NCI-H774 (cell line): ENCODE results near the gene POLR3E.
"Not testable (repeated sequence)": the region's sequence is repeated elsewhere in the genome, so short reads cannot be mapped to it uniquely, and the experiment has no call there.

ENCODE experiments used
- DNase-seq: peaks from one replicate; lab custom pipeline; 2025; lab: John Stamatoyannopoulos, UW

The POLR3E gene

GRCh38 chr16:22335668-22336246 lies 38.5 kb downstream of the POLR3E start:
- no peak for DNase-seq

- no peak for DNase-seq
These were observed 39.4 kb downstream of the POLR3E start for GRCh38 chr16:22336581-22336980.

GRCh38 chr16:22337045-22337444 lies 39.8 kb downstream of the POLR3E start:
- no peak for DNase-seq

- DNase-seq = no peak
These were observed 40.8 kb downstream of the POLR3E start for GRCh38 chr16:22337849-22338635.

GRCh38 chr16:22340945-22341344 lies 43.7 kb downstream of the POLR3E start:
- DNase-seq = no peak

- DNase-seq = no peak
These were observed 44.9 kb downstream of the POLR3E start for GRCh38 chr16:22342082-22342481.

- no peak for DNase-seq
These were observed 49.3 kb downstream of the POLR3E start for GRCh38 chr16:22346483-22346882.

GRCh38 chr16:22347100-22347820 lies 50.1 kb downstream of the POLR3E start:
- DNase-seq = no peak

GRCh38 chr16:22348291-22348690 lies 51.1 kb downstream of the POLR3E start:
- no peak for DNase-seq

- DNase-seq = not testable (repeated sequence)
These were observed 53.8 kb downstream of the POLR3E start for GRCh38 chr16:22351017-22351416.

- no peak for DNase-seq
These were observed 54.9 kb downstream of the POLR3E start for GRCh38 chr16:22352140-22352539.

- no peak for DNase-seq
These were observed 55.5 kb downstream of the POLR3E start for GRCh38 chr16:22352723-22353122.

GRCh38 chr16:22353191-22353919 lies 56.1 kb downstream of the POLR3E start:
- DNase-seq = no peak

GRCh38 chr16:22353933-22354541 lies 56.8 kb downstream of the POLR3E start:
- no peak for DNase-seq

GRCh38 chr16:22355487-22355908 lies 58.3 kb downstream of the POLR3E start:
- DNase-seq = no peak

GRCh38 chr16:22356930-22357634 lies 59.9 kb downstream of the POLR3E start:
- no peak for DNase-seq

GRCh38 chr16:22357635-22357971 lies 60.4 kb downstream of the POLR3E start:
- DNase-seq = no peak

- DNase-seq = no peak
These were observed 60.8 kb downstream of the POLR3E start for GRCh38 chr16:22358000-22358399.

GRCh38 chr16:22359679-22360078 lies 62.5 kb downstream of the POLR3E start:
- DNase-seq = no peak

GRCh38 chr16:22360963-22361659 lies 63.9 kb downstream of the POLR3E start:
- no peak for DNase-seq

GRCh38 chr16:22364241-22364640 lies 67.0 kb downstream of the POLR3E start:
- DNase-seq = no peak
